DOHH2 (cell line): ENCODE data around the gene IFT88.

Source experiments
- CTCF ChIP-seq: fragments of 200-600 bp; sonication (generic); IDR thresholded peaks from one replicate; pipeline ENCODE4 v1.5.1; 2014; ENCODE audit warnings: antibody characterized with exemption, mild to moderate bottlenecking, low read depth, low read length; ENCODE audit not compliant: poor library complexity, severe bottlenecking
- EZH2phosphoT487 ChIP-seq: fragments of 200-600 bp; sonication (generic); IDR thresholded peaks from 2 replicates; pipeline ENCODE4 v1.6.1; 2017; ENCODE audit warnings: borderline replicate concordance, mild to moderate bottlenecking, antibody characterized with exemption, low read length, moderate library complexity, mixed read lengths

GRCh38 chr13:20624213-20624612 is 57.3 kb downstream of the IFT88 start:
- TF ChIP-seq CTCF (no peak), EZH2phosphoT487 (no peak)
